Calu3 (cell line): ENCODE data around the gene FABP6. TPM values are rescaled to one million over a fixed set of nuclear protein-coding genes. Genes with fewer than 3 reads are reported as not detected.
A peak's percentile ranks its signal among the peaks of the same experiment; 100 is the strongest.

Experiments
- BruUV-seq: library from RNA; stranded (reverse); fragments of 400-500 nt; replicated peaks from 2 replicates; lab custom pipeline; 2021; lab: Mats Ljungman, UMichigan
- CTCF ChIA-PET: fragments of 300-600 bp; sonication (Branson Sonifier 250); formaldehyde crosslinking; loops from one replicate; lab custom pipeline; 2022; ENCODE audit warnings: antibody characterized with exemption; lab: Charles Lee
- DNase-seq: peaks from one replicate; pipeline ENCODE4 v3.0.0; 2022
- H3K27ac Mint-ChIP-seq: one replicate; pipeline ENCODE4 v1.8.0; 2022; ENCODE audit warnings: mixed read lengths; ENCODE audit not compliant: unreplicated experiment
- H3K27me3 Mint-ChIP-seq: one replicate; pipeline ENCODE4 v1.8.0; 2022; ENCODE audit warnings: mixed read lengths; ENCODE audit not compliant: unreplicated experiment
- H3K36me3 Mint-ChIP-seq: one replicate; pipeline ENCODE4 v1.8.0; 2022; ENCODE audit warnings: mild to moderate bottlenecking, moderate library complexity, mixed read lengths; ENCODE audit not compliant: insufficient read depth, unreplicated experiment
- H3K4me1 Mint-ChIP-seq: one replicate; pipeline ENCODE4 v1.8.0; 2022; ENCODE audit warnings: mild to moderate bottlenecking, low read depth, mixed read lengths; ENCODE audit not compliant: unreplicated experiment
- H3K4me3 Mint-ChIP-seq: one replicate; pipeline ENCODE4 v1.8.0; 2022; ENCODE audit warnings: mild to moderate bottlenecking, low read depth, moderate library complexity, mixed read lengths; ENCODE audit not compliant: unreplicated experiment
- H3K9me3 Mint-ChIP-seq: one replicate; pipeline ENCODE4 v1.8.0; 2022; ENCODE audit warnings: low read depth, mixed read lengths; ENCODE audit not compliant: unreplicated experiment
- CTCF ChIP-seq: fragments of 200-600 bp; IDR thresholded peaks from one replicate; pipeline ENCODE4 v1.8.0; 2022; ENCODE audit warnings: antibody characterized with exemption; ENCODE audit not compliant: unreplicated experiment
- intact Hi-C: fragments of 100-400 bp; cut with micrococcal nuclease; formaldehyde crosslinking; loops from one replicate; pipeline ENCODE4 v1.10.0; 2022; ENCODE audit not compliant: unreplicated experiment
- total RNA-seq: library from RNA; stranded (reverse); gene quantifications from 2 replicates; pipeline ENCODE4 v1.2.3, GENCODE V29; 2022

FABP6 gene
- total RNA-seq, 1 experiment from 2014 or later = 1.6 TPM

GRCh38 chr5:160262151-160263074 lies 33.1 kb downstream of the FABP6 start:
- no TSS peak for BruUV-seq

GRCh38 chr5:160263326-160263855 lies 34.1 kb downstream of the FABP6 start:
- no peak for TF ChIP-seq CTCF
- CTCF ChIA-PET = interaction anchor here (0.7 kb wide), 1 partner anchor 76 kb away, joined by 3 read pairs; no protein-coding TSS in a partner anchor
- DNase-seq = no peak
- no TSS peak for BruUV-seq
- no peak overlapping the region for H3K4me3 Mint-ChIP-seq
- H3K36me3 Mint-ChIP-seq = peaks cover 13% of the 10 kb centered on the region
- intact Hi-C loops = loop anchor here (5.0 kb wide), 2 partner anchors 49 to 79 kb away; partner anchors contain the start of gene CCNJL
- no peaks in the 10 kb centered on the region for H3K9me3 Mint-ChIP-seq
- H3K27ac Mint-ChIP-seq = no peak overlapping the region
- H3K4me1 Mint-ChIP-seq = peaks cover 35% of the 10 kb centered on the region
- no peaks in the 10 kb centered on the region for H3K27me3 Mint-ChIP-seq

More at GRCh38 chr5:160262151-160263074, 33.1 kb downstream of the FABP6 start:
- intact Hi-C loops = loop anchor here (5.0 kb wide), 2 partner anchors 50 to 80 kb away; partner anchors contain the start of gene CCNJL
- Mint-ChIP-seq H3K9me3 (no peaks in the 10 kb centered on the region), H3K27me3 (no peaks in the 10 kb centered on the region), H3K27ac (peak overlapping the region; percentile 23), H3K36me3 (peaks cover 13% of the 10 kb centered on the region), H3K4me1 (peaks cover 34% of the 10 kb centered on the region), H3K4me3 (no peak overlapping the region)
- no peak for DNase-seq
- TF ChIP-seq CTCF = no peak
- CTCF ChIA-PET = no interaction called here

DNA sequence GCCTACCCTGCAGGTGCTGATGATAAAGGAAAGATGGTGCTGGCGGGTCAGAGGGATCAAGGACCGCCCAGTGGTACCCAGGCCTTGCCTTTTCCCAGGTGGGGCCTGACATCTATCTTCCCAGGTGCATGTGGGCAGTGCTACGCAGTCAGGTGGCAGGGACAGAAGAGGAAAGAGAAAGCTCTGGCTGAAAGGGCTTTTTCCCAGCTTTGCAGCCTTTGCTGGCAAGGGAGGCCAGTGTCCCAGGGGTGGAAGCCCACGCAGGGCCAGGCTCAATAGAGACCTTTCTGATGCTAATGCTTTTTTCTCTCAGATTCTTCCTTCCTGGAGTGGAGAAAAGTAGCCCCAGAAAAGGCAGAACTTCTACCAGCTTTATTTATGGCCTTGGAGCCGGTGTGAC lies 36.7 kb downstream of the FABP6 start:
- no peak for TF ChIP-seq CTCF
- no peak overlapping the region for H3K27ac Mint-ChIP-seq
- H3K9me3 Mint-ChIP-seq = no peaks in the 10 kb centered on the region
- H3K36me3 Mint-ChIP-seq = peaks cover 4% of the 10 kb centered on the region
- H3K4me1 Mint-ChIP-seq = peaks cover 36% of the 10 kb centered on the region
- H3K4me3 Mint-ChIP-seq = no peak overlapping the region
- no peak for DNase-seq
- CTCF ChIA-PET = no interaction called here
- no TSS peak for BruUV-seq
- intact Hi-C loops = no loop called here
- no peaks in the 10 kb centered on the region for H3K27me3 Mint-ChIP-seq

DNA sequence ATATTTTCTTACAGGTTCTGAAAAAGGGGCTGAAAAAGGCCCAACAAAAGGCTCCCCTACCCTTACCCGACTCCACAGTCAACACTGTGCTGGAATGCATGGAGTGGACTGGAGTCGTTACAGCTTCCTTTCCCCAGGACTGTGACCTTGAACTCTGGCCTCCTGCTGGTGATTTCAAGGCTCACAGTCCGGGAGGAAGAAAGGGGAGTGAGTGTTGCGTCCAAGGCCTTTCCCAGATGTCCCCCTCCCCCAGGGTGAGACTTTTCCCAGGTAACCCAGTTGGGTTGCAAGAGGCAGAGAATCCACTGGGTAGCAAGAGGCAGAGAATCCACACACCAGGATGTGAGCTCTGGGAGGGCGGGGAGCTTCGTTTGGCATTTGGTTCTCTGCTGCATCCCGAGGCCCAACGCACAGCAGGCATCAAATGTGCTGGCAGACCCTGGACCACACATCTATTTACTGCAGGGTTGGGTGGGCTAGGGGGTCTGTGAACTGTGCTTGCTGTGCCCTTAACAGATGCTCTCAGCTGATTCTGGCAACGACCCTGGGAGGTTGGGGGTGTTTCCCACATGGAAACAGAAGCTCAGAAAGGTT lies 37.5 kb downstream of the FABP6 start:
- intact Hi-C loops = no loop called here
- Mint-ChIP-seq H3K4me1 (peaks cover 28% of the 10 kb centered on the region), H3K27ac (no peak overlapping the region), H3K27me3 (no peaks in the 10 kb centered on the region), H3K36me3 (no peaks in the 10 kb centered on the region), H3K9me3 (no peaks in the 10 kb centered on the region), H3K4me3 (no peak overlapping the region)
- no TSS peak for BruUV-seq
- DNase-seq = no peak
- CTCF ChIA-PET = interaction anchor here (0.6 kb wide), 1 partner anchor 186 kb away, joined by 4 read pairs; no protein-coding TSS in a partner anchor
- TF ChIP-seq CTCF = no peak
